NCI-H1436 (cell line): ENCODE measurements around the gene ZNF106.
A peak's percentile ranks its signal among the peaks of the same experiment; 100 is the strongest.

Experiments used
- DNase-seq: peaks from one replicate; lab custom pipeline; 2025; lab: John Stamatoyannopoulos, UW

Gene ZNF106

DNA sequence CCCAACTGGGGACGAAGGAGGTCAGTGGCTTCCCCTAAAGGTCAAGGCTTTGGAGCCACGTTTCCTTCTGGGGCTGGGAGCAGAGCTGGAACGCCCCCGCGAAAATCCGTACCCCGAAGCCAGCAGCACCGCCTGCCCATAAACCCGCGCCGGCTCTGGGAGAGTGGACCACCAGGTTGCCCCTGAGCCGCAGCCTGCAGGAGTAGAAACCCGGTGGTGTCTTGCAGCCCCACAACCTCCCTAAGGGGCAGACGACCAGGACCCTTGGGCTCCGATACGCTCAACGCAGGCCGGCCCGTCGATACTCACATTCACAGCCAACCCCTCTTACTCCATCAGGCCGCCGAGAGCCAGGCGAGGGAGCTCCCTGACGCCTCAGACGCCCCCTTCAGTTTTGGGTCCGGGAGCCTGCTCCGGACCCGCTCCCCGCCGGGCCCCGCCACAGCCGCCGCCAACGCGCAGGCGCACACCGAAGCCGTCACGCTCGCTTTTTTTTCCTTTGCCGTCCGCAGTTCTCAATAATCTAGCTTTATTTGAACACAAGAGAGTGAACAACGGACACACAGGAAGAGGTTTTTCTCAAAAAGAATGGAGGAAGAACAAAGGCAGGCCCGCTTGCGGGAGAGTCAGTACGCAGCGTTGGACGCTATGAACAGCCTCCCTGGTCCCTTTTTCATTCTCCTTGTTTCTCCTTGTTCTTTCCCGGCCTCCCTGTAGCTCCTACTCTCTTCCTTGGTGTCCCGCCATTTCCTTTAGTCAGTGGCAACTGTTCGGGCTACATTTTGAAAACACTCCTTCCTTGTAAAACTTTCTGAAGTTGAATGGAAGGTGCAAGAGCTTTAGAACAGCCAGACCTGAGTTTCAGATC lies at the start of gene ZNF106:
Gene ZNF106, minus strand, starts transcription at position 471 of the 868 bp plus-strand sequence. CDS start 18,852 bp downstream, outside the sequence.
- peak; percentile 86 for DNase-seq

- DNase-seq, result no peak
Measured at GRCh38 chr15:42533246-42533645, 42.3 kb upstream of the ZNF106 start.

GRCh38 chr15:42528970-42529369 lies 38.0 kb upstream of the ZNF106 start:
- no peak for DNase-seq

DNA sequence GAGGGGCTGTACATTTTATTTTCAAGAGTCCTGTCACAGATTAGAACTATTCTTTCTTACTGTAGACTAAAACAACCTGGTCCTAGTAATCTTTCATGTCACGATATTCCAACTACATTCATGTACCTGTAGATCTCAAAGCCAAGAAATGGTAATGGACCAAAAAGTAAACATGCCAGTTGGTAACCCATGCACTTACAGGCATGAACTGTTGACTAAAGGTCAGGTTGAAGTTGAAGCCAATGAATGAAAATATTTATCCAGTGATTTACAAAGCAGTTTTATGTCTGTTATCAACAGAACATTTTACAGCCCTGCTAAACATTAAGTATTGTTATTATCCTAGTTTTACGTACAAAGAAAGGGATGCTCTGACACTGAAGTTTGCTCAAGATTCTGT lies 32.4 kb upstream of the ZNF106 start:
- no peak for DNase-seq

DNA sequence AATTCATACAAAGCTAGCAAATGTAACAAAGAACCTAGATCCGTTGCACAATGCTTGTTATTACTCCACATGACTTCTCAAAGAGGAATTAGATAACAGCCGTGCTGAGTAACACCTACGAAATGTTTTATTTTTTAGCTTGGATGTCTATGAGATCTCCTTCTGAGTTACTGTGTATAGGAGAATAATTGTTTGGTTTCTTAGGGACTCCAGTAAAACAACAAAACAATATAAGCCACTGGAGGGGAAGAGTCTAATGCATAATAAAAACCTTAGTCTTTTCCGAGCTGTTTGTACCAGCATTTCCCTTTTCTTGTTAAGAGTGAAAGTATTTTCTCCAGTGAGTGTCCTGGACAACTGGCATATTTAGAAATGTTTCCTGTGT lies 20.1 kb upstream of the ZNF106 start:
- no peak for DNase-seq

GRCh38 chr15:42510258-42511006 lies 19.5 kb upstream of the ZNF106 start:
- no peak for DNase-seq

DNA sequence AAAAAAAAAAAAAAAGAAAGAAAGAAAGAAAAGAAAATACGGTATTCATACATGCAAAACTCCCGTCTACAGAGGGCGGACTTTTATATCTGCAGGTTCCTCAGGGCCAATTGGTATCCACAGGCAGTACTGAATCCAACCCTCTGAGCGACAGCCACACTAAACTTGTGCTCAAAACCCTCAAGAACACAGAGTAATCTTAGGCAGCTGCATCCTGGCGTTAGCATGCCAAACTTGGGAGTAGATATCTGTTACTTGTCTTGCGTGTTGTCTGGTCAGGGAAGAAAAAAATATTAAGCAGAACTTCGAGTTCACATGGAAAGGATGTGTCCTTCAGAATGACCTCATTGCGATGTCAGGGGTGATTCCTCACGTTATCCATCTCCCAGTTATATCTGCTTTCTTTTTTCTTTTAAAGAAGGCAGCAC lies 17.3 kb upstream of the ZNF106 start:
- DNase-seq, result no peak

- DNase-seq, result no peak
Measured at GRCh38 chr15:42507514-42507913, 16.6 kb upstream of the ZNF106 start.

DNA sequence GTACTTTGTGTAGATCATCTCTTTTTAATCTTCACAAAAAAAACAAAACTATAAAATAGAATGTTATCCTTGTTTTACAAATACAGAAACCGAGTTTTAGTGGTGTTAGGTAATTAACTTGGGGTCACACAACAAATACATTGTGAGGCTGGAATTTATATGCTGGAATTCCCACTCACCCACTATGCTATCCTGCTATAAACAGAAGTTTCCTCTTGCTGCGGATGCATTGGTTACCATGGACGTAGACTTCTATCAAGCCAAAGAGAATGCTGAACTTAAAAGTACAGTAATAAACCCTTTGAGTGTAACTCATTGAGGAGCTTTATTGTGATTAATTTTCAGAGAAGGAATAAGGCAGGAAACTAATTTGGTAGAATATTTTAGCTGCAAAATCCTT lies 13.7 kb upstream of the ZNF106 start:
- DNase-seq, result no peak

DNA sequence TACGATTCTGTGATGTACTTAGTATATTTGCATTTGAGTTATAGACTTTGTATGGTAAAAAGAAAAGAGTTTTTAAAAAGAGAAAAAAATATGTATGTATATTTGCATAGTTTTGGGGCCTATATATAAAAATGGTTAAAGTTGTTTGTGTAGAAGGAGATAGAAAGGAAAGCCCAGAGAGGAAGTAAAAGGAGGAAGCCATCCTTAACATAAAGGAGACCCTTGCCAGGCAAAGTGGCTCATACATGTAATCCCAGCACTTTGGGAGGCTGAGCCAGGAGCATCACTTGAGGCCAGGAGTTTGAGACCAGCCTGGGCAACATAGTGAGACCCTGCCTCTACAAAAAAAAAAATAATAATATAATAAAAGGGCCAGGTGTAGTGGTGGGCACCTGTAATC lies 12.9 kb upstream of the ZNF106 start:
- DNase-seq, result no peak

DNA sequence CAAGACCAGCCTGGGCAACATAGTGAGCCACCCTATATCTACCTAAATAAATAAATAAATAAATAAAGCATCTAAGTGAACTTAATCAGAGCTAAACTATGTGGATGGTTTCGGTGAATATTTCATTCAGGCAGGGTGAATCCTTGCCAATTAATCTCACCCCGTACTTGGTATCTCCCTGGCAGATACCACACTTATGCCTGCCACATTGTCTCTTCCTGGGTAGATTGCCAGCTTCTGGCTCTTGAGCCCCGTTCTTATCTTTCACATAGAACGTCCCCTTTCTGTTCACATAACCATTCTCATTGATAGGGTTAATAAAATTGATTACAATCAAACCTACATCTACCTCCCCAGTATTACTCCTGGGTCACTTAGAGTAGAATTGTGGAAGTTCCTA lies 11.5 kb upstream of the ZNF106 start:
- no peak for DNase-seq

- DNase-seq, result no peak
Measured at GRCh38 chr15:42499858-42500609, 9.1 kb upstream of the ZNF106 start.

GRCh38 chr15:42498212-42499068 lies 7.5 kb upstream of the ZNF106 start:
- no peak for DNase-seq

GRCh38 chr15:42495361-42496212 lies 4.6 kb upstream of the ZNF106 start, which contains the start of gene SNAP23:
Gene SNAP23, plus strand, starts transcription at chr15:42495634. Its CDS starts 16,213 bp downstream, at chr15:42511847.
- peak; percentile 69 for DNase-seq

- no peak for DNase-seq
Measured at GRCh38 chr15:42494998-42495360, 4.0 kb upstream of the ZNF106 start.

DNA sequence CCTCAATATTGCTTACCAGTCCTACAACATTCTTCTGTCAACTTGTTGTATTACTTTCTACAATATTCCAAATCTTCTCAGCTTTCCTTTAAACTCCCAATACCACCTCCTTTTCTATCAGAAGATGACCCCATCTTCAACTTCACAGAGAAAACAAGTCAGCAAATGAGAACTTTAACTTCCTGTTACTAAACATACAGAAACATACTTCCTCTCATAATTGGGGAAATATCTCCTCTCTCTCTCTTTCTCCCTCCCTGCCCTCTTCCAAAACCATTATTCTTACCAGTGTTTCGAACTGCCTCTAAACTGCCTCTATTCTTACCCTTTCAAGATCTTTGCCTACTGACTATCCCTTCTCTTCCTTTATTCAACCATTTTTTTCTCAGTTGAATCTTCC lies 2.7 kb upstream of the ZNF106 start:
- no peak for DNase-seq

DNA sequence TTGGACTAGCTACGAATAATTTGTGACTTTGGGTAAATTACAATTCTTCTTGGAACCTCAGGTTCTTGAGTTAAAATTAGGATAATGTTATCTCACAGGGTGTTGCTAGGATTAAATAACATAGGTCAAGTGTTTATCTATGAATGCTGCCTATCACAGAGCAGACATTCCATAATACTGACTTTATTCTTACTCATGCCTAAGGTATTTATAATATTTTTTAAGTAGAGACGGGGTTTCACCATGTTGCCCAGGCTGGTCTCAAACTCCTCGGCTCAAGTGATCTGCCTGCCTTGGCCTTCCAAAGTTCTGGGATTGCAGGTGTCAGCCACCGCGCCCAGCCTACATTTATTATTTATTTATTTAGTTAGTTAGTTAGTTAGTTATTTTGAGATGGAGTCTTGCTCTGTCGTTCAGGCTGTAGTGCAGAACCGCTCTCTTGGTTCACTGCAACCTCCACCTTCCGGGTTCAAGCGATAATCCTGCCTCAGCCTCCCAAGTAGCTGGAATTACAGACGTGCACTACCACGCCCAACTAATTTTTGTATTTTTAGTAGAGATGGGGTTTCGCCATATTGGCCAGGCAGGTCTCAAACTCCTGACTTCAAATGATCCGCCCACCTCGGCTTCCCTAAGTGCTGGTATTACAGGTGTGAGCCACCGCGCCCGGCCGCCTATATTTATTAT lies 741 bp upstream of the ZNF106 start:
- no peak for DNase-seq

- DNase-seq, result no peak
Measured at GRCh38 chr15:42490291-42490670, 660 bp downstream of the ZNF106 start.

DNA sequence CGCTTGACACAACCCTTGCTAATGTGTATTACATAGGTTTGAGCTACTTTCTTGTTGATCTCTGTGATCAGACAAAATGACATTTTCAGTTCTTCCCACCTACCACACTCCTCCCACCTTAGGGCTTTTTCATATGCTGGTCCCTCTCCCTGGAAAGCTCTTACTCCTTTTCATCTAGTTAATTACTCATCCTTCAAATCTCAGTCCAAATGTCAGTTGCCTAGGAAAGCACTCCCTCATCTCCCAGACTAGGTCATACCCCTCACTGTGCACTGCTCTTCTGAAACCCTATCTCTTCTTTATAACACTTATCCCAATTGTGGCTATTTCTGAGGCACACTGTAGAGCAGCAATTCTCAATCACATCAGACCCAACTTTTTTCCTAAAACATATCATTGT lies 7.3 kb downstream of the ZNF106 start:
- DNase-seq, result no peak

DNA sequence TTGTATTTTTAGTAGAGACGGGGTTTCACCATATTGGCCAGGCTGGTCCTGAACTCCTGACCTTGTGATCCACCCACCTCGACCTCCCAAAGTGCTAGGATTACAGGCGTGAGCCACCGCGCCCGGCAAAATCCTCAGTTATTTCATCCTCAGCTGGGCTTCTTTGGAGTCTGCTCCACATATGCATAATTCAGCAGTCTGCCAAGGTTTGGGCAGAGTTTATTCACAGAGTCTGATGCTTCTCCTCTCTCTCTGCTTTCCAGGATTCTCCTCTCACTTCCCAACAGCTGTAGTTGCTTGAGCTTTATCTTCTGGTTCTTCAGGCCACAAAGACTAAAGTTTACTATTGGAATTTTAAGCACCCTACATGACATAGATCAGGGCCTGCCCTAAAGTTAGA lies 8.2 kb downstream of the ZNF106 start:
- DNase-seq, result no peak
